GM12872 (cell line): Measurements from ENCODE around the gene DBNDD2.
A peak's percentile ranks its signal among the peaks of the same experiment; 100 is the strongest.

Experiments used
- TF ChIP-seq, protein P1 (sequence below): IDR thresholded peaks from 3 replicates; pipeline ENCODE4 v1.5.1; 2011; ENCODE audit warnings: low read depth, mild to moderate bottlenecking, low read length, moderate library complexity; ENCODE audit not compliant: insufficient read depth

The DBNDD2 gene

DNA sequence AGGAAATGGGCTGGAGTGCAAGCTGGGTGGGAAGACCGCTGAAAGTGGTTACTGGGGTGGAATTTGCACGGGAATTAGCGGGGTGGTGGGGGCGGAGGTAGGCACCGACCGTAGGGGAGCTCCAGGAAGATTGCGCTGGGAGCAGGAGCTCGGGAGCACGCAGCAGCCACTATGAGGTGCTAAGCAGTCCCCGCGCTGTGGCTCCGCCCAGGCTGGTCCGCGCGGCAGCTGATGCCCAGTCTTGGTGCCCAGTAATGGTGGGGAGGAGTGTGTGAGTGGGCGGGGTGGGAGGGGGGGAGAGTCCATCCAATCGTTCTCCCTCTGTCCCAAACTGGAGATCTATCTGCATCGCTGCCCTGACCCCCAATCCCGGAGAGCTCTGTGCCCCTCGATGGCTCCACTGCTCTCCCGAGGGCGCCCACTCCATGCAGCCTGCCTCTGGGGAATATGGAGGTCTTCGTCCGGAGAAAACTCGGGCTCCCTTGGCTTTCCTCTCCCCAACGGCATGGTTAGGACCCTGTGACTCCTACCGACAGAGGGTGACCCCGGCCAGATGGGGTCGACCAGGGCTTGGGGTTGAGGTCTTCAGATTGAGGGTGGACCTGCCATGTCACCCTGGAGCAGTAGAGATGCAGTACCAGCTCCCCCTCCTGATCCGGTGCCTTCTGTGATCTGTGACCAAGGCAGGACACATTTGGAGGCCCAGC, 35.3 kb upstream of the DBNDD2 start:
- TF ChIP-seq, protein P1, sequence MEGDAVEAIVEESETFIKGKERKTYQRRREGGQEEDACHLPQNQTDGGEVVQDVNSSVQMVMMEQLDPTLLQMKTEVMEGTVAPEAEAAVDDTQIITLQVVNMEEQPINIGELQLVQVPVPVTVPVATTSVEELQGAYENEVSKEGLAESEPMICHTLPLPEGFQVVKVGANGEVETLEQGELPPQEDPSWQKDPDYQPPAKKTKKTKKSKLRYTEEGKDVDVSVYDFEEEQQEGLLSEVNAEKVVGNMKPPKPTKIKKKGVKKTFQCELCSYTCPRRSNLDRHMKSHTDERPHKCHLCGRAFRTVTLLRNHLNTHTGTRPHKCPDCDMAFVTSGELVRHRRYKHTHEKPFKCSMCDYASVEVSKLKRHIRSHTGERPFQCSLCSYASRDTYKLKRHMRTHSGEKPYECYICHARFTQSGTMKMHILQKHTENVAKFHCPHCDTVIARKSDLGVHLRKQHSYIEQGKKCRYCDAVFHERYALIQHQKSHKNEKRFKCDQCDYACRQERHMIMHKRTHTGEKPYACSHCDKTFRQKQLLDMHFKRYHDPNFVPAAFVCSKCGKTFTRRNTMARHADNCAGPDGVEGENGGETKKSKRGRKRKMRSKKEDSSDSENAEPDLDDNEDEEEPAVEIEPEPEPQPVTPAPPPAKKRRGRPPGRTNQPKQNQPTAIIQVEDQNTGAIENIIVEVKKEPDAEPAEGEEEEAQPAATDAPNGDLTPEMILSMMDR, result no peak

DNA sequence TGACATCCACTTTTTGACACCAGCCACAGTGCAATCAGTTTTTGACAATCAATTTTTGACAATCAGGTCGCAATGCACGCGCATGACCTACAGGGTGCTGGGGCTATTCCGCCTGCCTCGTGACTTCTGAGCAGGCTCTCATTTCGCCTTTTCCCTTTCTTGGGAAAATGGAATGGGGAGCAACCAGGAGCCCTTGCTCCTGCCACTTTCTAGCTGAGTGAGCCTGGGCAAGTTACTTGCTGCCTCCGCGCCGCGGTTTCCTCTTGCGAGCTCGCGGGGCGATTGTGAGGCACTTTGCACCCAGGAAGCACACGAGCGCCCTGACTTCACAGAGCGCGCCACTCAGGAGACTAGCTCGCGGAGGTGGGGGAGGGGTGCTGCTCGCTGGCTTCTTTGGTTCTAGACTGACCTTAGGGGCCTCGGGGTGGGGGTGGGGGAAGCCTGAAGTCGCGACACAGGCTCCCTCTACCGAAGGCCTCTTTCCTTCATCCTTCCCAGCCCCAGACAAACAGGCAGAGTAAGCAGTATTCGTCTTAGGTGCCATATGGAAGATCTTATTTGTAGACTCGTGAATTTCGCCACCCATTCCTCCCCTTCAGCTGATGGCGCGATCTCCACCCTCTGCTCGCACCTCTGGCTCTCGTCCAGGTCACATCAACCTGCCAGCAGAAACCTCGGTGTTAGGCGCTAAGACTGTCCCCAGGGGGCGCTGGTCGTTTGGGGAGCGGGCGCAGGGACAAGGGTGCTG, 34.6 kb upstream of the DBNDD2 start:
- TF ChIP-seq, protein P1, result peak; percentile 93

DNA sequence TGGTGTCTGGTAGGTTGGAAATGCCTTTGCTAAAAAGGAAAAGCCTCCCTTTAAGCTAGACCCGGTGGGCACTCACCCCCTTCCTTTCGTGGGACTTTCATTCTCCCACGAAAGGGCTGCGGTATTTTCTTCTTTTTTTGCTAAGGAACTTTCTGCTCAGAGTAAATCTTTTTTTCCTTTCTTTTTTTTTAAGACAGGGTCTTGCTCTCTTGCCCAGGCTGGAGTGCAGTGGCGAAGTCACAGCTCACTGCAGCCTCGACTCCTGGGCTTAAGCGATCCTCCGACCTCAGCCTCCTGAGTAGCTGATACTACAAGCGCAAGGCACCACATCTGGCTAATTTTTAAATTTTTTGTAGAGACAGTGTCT, 34.0 kb upstream of the DBNDD2 start:
- TF ChIP-seq, protein P1, result no peak

DNA sequence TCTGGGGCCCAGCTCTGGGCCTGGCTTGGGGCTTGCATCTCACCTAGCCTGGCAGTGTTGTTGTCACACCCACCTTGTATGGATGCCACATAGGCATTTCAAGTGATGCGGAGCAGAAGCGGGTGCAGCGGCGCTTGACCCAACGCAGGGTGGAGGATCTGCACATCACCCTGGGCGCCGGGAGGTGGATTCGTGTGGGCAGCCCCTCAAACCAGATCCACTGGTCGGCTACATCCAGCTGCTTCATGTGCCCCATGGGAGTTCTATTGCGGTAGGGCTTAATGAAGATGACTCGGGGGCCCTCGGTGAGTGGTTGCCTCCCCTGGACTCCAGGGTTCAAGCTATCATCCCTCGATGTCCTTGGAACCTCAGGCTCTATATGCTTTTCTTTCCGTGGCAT, 33.1 kb upstream of the DBNDD2 start:
- TF ChIP-seq, protein P1, result no peak

DNA sequence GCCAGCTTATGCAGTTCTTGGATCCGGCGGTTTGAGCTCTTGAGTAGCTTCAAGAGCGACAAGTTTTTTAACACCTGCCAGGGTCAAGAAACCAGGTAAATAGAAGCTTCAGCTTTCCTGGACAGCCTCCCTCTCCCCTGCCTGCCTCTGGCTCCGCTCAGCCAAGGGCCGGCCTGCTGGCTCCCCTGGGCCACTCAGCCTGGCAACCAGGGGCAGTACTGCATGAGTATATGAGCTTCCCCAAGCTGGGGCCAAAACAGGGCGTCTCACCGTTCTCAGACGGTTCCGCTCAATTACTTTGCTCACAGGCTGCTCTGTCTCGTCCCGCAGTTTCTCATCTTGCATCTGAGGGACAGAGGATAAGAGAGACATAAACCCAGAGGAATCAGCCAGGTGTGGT, 30.8 kb upstream of the DBNDD2 start:
- TF ChIP-seq, protein P1, result no peak

DNA sequence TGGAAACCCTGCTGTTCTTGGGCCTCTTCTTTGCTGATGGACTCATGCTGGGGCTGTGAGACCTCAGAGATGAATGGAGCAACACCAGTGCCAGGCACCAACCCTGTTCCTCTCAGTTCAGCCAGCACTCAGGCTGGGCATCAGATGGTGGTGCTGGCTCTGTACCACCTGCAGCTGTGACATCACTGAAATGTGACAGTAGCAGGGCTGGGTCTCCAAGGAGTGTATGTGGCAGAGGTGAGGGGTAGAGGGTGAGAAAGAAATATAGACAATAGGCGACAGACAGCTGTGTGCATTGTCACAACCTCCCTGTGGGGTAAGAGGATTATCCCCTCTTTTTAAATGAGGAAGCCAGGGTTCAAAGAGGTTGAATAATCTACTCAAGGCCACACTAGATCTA, 29.9 kb upstream of the DBNDD2 start, which contains the start of gene TP53TG5:
TP53TG5 (minus strand) TSS at position 135 of the 400 bp plus-strand sequence; CDS start at position 46, 89 bp downstream.
- TF ChIP-seq, protein P1, result no peak

DNA sequence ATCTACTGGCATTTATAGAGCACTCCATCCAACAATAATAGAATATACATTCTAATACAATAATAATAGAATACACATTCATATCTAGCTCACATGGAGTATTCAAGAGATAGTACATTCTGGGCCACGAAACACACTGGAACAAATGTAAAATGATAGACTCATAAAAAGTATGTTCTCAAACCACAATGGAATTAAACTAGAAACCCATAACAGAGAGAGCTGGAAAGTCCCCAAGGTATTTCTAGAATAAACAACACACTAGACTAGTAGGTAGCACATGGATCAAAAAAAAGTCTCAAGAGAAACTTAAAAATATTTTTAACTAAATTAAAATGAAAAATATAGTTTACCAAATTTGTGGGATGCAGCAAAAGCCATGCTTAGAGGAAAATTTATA, 20.8 kb upstream of the DBNDD2 start:
- TF ChIP-seq, protein P1, result no peak
